Measurements from ENCODE around the gene NFATC4. TPM values are rescaled to one million over a fixed set of nuclear protein-coding genes. Genes with fewer than 3 reads are reported as not detected.

NFATC4 gene
- total RNA-seq, 5 donors from 2014 or later (not counting 1 experiment from before 2014, with no cell fraction given), result 0.16 to 0.82 (median 0.39) TPM; not detected in 1

DNA sequence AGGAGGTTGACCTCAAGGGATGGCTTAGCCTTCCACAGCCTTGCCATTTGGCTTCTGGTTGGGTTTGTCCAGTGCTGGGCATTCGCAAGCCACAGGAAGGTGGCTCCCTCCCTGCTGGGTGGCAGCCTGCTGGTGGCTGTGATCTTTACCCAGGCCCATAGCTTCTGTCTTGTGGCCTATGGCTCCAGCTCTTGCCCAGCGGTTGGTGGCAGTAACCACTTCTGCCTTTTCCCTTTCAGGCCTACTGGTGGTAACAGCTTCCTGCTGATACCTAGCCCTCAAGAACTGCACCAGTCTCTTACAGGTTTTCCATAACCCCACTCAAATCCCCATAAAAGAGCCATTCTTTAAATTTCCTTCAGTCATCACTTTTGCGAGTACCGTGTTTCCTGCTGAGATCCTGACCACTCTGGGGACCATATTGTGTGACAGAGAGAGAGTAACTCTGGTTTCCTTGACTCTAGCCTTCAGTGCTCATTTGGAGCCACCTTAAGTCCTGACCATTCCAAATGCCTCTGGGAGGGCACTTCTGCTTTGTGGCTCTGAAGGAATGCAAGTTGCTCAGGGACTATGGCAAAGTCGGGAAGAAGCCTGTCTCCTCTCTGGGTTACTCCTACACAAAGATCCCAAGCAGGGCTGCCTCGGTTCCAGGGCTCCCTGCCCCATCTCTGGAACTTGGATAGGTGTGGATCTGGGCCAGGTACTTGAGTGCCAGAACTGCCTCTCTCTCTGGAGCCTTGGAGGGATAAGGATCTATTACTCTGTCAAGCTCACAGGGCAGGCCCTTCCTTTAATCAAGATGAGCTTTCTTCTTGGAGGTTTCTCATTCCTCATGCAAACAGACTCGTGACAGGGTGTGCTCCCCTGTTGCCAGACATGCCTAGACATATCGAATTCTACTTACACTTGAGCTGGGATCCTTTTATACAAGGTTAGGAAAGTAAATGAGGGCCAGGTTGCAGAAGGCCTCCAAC lies 27.9 kb downstream of the NFATC4 start:
- Histone ChIP-seq H3K4me1 (ENCODE audit: control insufficient read depth in 1 of 2, extremely low read depth in 1 of 2, insufficient read depth in 2 of 2, low read length in 2 of 2) (peaks cover 5 to 15% of the 10 kb centered on the region in 2 experiments), H3K4me3 (ENCODE audit: control insufficient read depth in 1 of 2, extremely low read depth in 1 of 2, low read length in 1 of 2) (no peak overlapping the region), H3K36me3 (ENCODE audit: control insufficient read depth in 2 of 2, extremely low read depth in 1 of 2, insufficient read depth in 1 of 2, low read length in 1 of 2) (no peaks in the 10 kb centered on the region), H3K27me3 (replicated peaks in 1 of 2; ENCODE audit: control insufficient read depth in 2 of 2, extremely low read depth in 1 of 2, insufficient read depth in 2 of 2, low read length in 1 of 2) (peaks cover 0 to 25% of the 10 kb centered on the region in 2 experiments), H3K27ac (ENCODE audit: low read length) (no peak overlapping the region), H3K9me3 (no peaks in the 10 kb centered on the region)
- H3K27me3 Mint-ChIP-seq, result peaks cover 5 to 13% of the 10 kb centered on the region in 2 donors
- peak in 1 of 35 experiments; percentile 15 for DNase-seq
- no peak overlapping the region for H3K4me3 Mint-ChIP-seq
- ATAC-seq (replicated peaks in 1 of 4), result no peak
- no peak overlapping the region for H3K27ac Mint-ChIP-seq
- CTCF ChIA-PET, result interaction anchor here in 1 of 2 donors (0.7 kb wide), 1 partner anchor 1472 kb away, joined by 3 read pairs; no protein-coding TSS in a partner anchor
- H3K36me3 Mint-ChIP-seq, result no peaks in the 10 kb centered on the region
- 53% methylated on average over 2 of the region's 8 CpGs for WGBS (ENCODE audit: insufficient coverage)
- H3K4me1 Mint-ChIP-seq, result peaks cover 6 to 10% (median 7%) of the 10 kb centered on the region in 3 donors
- POLR2A ChIA-PET, result no interaction called here
- H3K9me3 Mint-ChIP-seq, result no peaks in the 10 kb centered on the region

DNA sequence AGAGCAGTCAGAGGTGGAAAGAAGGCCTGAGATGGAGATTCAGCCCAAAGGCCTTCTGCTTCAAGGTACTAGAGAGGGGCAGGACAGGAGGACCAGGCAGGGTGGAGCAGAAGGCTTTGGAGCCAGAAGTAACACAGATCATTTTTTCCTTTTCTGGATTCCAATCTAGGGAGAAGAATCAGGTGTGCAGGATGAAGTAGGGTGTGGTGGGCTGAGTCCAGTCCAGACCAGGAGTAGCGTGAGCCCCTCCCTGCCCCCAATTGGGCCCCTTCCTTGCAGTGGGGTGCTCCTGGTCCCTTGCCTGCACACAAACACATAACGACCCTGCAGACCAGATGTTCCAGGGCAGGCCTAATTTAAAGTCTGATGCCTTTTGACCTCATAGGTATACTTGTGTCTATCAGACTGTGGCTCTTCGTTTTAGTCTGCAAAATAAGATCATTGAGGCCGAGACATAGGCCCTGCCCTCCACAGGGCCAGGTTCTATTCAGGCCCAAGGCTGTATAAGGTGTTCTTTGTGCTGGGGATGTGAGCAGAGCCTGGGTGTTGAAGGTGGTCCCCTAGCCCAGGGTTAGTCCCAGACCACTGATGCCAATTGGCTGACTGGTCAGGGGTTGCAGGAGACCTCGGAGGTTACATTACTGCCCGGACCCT lies 29.8 kb downstream of the NFATC4 start:
- no peaks in the 10 kb centered on the region for H3K36me3 Mint-ChIP-seq
- ATAC-seq (replicated peaks in 1 of 4), result no peak
- H3K27ac Mint-ChIP-seq, result no peak overlapping the region
- H3K36me3 ChIP-seq (ENCODE audit: control insufficient read depth in 2 of 2, extremely low read depth in 1 of 2, insufficient read depth in 1 of 2, low read length in 1 of 2), result no peaks in the 10 kb centered on the region
- no peaks in the 10 kb centered on the region for H3K9me3 Mint-ChIP-seq
- H3K9me3 ChIP-seq, result no peaks in the 10 kb centered on the region
- no peak overlapping the region for H3K4me3 ChIP-seq (ENCODE audit: control insufficient read depth in 1 of 2, extremely low read depth in 1 of 2, low read length in 1 of 2)
- peak overlapping the region in 2 of 3 donors; percentile 2 to 50 for H3K4me3 Mint-ChIP-seq
- CTCF ChIA-PET, result no interaction called here
- peaks cover 6 to 10% (median 7%) of the 10 kb centered on the region in 3 donors for H3K4me1 Mint-ChIP-seq
- POLR2A ChIA-PET, result no interaction called here
- no peak for DNase-seq
- WGBS (ENCODE audit: insufficient coverage), result 89% methylated on average over 4 of the region's 6 CpGs
- H3K4me1 ChIP-seq (ENCODE audit: control insufficient read depth in 1 of 2, extremely low read depth in 1 of 2, insufficient read depth in 2 of 2, low read length in 2 of 2), result peaks cover 5 to 15% of the 10 kb centered on the region in 2 experiments
- H3K27ac ChIP-seq (ENCODE audit: low read length), result no peak overlapping the region
- peaks cover 0 to 22% of the 10 kb centered on the region in 2 experiments for H3K27me3 ChIP-seq (replicated peaks in 1 of 2; ENCODE audit: control insufficient read depth in 2 of 2, extremely low read depth in 1 of 2, insufficient read depth in 2 of 2, low read length in 1 of 2)
- H3K27me3 Mint-ChIP-seq, result peaks cover 0 to 8% of the 10 kb centered on the region in 2 donors

DNA sequence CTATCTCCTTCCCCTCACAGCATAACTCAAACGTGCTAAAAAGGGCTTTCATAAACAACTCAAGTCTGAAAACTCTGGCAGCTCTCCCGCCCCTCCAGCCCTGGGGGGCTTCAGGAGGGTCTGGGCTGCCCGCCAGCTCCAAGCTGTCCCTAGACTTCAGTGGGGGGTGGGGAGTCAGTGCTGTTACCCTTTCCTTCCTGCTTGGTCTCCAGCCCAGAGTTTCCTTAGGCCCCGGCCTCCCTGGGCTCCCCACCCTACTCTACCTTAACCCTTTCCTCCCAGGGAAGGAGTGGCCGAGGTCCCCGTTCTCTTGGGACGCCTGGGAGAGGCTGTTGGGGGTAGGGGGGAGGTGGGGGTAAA lies 30.3 kb downstream of the NFATC4 start:
- no CpG with 5 or more reads among the region's 7 CpGs for WGBS (ENCODE audit: insufficient coverage)
- H3K27ac Mint-ChIP-seq, result no peak overlapping the region
- CTCF ChIA-PET, result interaction anchor here (0.7 to 1.2 kb wide), 3 partner anchors 33 to 242 kb away, joined by 5 to 8 read pairs (median 5); no protein-coding TSS in a partner anchor
- no peaks in the 10 kb centered on the region for H3K36me3 Mint-ChIP-seq
- ATAC-seq (replicated peaks in 1 of 4) (no peak), DNase-seq (no peak)
- H3K36me3 ChIP-seq (ENCODE audit: control insufficient read depth in 2 of 2, extremely low read depth in 1 of 2, insufficient read depth in 1 of 2, low read length in 1 of 2), result no peaks in the 10 kb centered on the region
- no peaks in the 10 kb centered on the region for H3K9me3 Mint-ChIP-seq
- H3K4me3 ChIP-seq (ENCODE audit: control insufficient read depth in 1 of 2, extremely low read depth in 1 of 2, low read length in 1 of 2), result no peak overlapping the region
- peaks cover 6 to 10% (median 7%) of the 10 kb centered on the region in 3 donors for H3K4me1 Mint-ChIP-seq
- peaks cover 4 to 9% of the 10 kb centered on the region in 2 donors for H3K27me3 Mint-ChIP-seq
- POLR2A ChIA-PET, result interaction anchor here in 1 of 2 donors (0.7 kb wide), 1 partner anchor 203 kb away, joined by 6 read pairs; the partner anchor contains the start of gene TM9SF1
- H3K9me3 ChIP-seq, result no peaks in the 10 kb centered on the region
- H3K27ac ChIP-seq (ENCODE audit: low read length), result no peak overlapping the region
- peaks cover 5 to 15% of the 10 kb centered on the region in 2 experiments for H3K4me1 ChIP-seq (ENCODE audit: control insufficient read depth in 1 of 2, extremely low read depth in 1 of 2, insufficient read depth in 2 of 2, low read length in 2 of 2)
- H3K27me3 ChIP-seq (replicated peaks in 1 of 2; ENCODE audit: control insufficient read depth in 2 of 2, extremely low read depth in 1 of 2, insufficient read depth in 2 of 2, low read length in 1 of 2), result peaks cover 0 to 22% of the 10 kb centered on the region in 2 experiments
- H3K4me3 Mint-ChIP-seq, result peak overlapping the region in 1 of 3 donors; percentile 50

DNA sequence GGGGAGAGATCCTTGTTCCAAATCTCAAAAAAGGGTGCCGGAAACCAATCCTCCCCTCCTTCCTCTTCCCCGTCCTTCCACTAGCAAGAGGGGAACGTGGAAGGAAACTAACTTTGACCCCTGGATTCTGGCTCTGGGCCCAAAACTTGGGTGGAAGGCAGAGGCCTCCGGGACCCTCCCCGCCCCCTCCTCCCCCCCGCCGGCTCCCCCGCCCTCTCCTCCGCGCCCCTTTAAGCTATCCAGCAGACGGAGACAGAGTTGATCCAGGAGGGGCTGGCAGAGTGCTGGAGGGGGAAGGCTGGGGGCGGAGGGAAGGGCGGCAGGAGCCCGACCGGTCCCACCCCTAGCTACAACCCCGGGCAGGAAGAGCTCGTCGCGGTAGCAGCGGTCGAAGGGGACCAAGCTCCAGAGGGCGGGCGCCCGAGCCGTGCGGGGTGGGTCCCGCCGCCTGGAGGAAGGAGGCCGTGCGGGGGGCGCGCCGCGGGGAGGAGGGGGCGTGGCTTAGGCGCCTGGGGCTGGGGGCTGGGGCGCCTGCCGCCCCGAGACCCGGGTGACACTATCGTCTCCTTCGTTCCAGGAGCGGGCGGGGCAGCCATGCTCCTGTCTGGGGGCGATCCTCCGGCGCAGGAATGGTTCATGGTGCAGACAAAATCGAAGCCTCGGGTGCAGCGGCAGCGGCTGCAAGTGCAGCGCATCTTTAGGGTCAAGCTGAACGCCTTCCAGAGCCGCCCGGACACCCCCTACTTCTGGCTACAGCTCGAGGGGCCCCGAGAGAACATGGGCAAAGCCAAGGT lies 30.9 kb downstream of the NFATC4 start, which contains the start of gene NYNRIN:
TSS of gene NYNRIN (plus strand) at position 351 of the 794 bp plus-strand sequence. CDS start at position 595, 244 bp downstream.
- H3K27ac Mint-ChIP-seq, result no peak within 1 kb of the TSS
- no peak within 1 kb of the TSS for H3K27ac ChIP-seq (ENCODE audit: low read length)

DNA sequence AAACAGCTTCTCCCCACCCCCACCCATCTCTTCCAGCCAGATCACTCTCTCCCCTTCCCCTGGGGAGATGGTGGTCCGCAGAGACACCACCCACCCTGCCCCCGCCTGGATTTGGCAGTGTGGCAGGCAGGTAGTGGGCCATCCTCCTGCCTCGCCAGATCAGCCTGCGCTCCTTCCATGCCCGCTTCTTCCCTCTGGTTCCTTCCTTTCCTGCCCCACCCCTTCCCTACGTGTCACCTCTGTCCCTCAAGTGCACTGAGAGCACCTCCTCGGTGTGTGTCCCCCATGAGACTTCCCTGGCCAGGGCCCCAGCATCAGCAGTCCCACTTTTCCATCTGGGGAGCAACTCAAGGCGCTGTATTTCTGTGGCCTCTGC lies 31.5 kb downstream of the NFATC4 start:
- ChIA-PET POLR2A (interaction anchor here in 1 of 2 donors (0.5 kb wide), 1 partner anchor 228 kb away, joined by 4 read pairs; no protein-coding TSS in a partner anchor), CTCF (interaction anchor here (0.6 to 1.2 kb wide), 2 partner anchors 32 kb away, joined by 3 to 8 read pairs; no protein-coding TSS in a partner anchor)
- H3K4me1 Mint-ChIP-seq, result peaks cover 6 to 10% (median 7%) of the 10 kb centered on the region in 3 donors
- H3K36me3 Mint-ChIP-seq, result no peaks in the 10 kb centered on the region
- no peak overlapping the region for H3K27ac Mint-ChIP-seq
- peaks cover 5 to 15% of the 10 kb centered on the region in 2 experiments for H3K4me1 ChIP-seq (ENCODE audit: control insufficient read depth in 1 of 2, extremely low read depth in 1 of 2, insufficient read depth in 2 of 2, low read length in 2 of 2)
- H3K9me3 Mint-ChIP-seq, result no peaks in the 10 kb centered on the region
- WGBS (ENCODE audit: insufficient coverage), result 80% methylated on average over 5 of the region's 8 CpGs
- peak overlapping the region; percentile 47 to 64 for H3K4me3 ChIP-seq (ENCODE audit: control insufficient read depth in 1 of 2, extremely low read depth in 1 of 2, low read length in 1 of 2)
- peaks cover 6 to 21% of the 10 kb centered on the region in 2 donors for H3K27me3 Mint-ChIP-seq
- ATAC-seq (replicated peaks in 1 of 4) (peak in 1 of 4 experiments; percentile 5), DNase-seq (no peak)
- H3K4me3 Mint-ChIP-seq, result peak overlapping the region; percentile 55 to 79 (median 64)
- H3K36me3 ChIP-seq (ENCODE audit: control insufficient read depth in 2 of 2, extremely low read depth in 1 of 2, insufficient read depth in 1 of 2, low read length in 1 of 2), result no peaks in the 10 kb centered on the region
- H3K27me3 ChIP-seq (replicated peaks in 1 of 2; ENCODE audit: control insufficient read depth in 2 of 2, extremely low read depth in 1 of 2, insufficient read depth in 2 of 2, low read length in 1 of 2), result peaks cover 0 to 22% of the 10 kb centered on the region in 2 experiments
- H3K9me3 ChIP-seq, result no peaks in the 10 kb centered on the region
- H3K27ac ChIP-seq (ENCODE audit: low read length), result no peak overlapping the region

More for the DNA sequence above, 30.9 kb downstream of the NFATC4 start, which contains the start of gene NYNRIN:
- peaks cover 6 to 15% of the 10 kb centered on the region in 2 donors for H3K27me3 Mint-ChIP-seq
- no peaks in the 10 kb centered on the region for H3K36me3 Mint-ChIP-seq
- peak within 1 kb of the TSS; percentile 58 to 79 (median 64) for H3K4me3 Mint-ChIP-seq
- peaks cover 0 to 22% of the 10 kb centered on the region in 2 experiments for H3K27me3 ChIP-seq (replicated peaks in 1 of 2; ENCODE audit: control insufficient read depth in 2 of 2, extremely low read depth in 1 of 2, insufficient read depth in 2 of 2, low read length in 1 of 2)
- ChIA-PET POLR2A (interaction anchor here (0.5 to 0.7 kb wide), 2 partner anchors 204 to 227 kb away, joined by 4 to 6 read pairs; partner anchors contain the start of gene TM9SF1 (in 1 of the 2)), CTCF (interaction anchor here (0.6 to 1.2 kb wide), 6 partner anchors 32 to 243 kb away, joined by 3 to 8 read pairs (median 5); no protein-coding TSS in a partner anchor)
- H3K4me1 Mint-ChIP-seq, result peaks cover 6 to 10% (median 7%) of the 10 kb centered on the region in 3 donors
- H3K9me3 Mint-ChIP-seq, result no peaks in the 10 kb centered on the region
- ATAC-seq (replicated peaks in 1 of 4), result peak; percentile 84 to 92 (median 89)
- WGBS (ENCODE audit: insufficient coverage), result 4% methylated on average over 39 of the region's 57 CpGs
- no peaks in the 10 kb centered on the region for H3K36me3 ChIP-seq (ENCODE audit: control insufficient read depth in 2 of 2, extremely low read depth in 1 of 2, insufficient read depth in 1 of 2, low read length in 1 of 2)
- peak within 1 kb of the TSS; percentile 47 to 64 for H3K4me3 ChIP-seq (ENCODE audit: control insufficient read depth in 1 of 2, extremely low read depth in 1 of 2, low read length in 1 of 2)
- peak in 30 of 35 experiments; percentile 4 to 45 (median 21) for DNase-seq
- H3K9me3 ChIP-seq, result no peaks in the 10 kb centered on the region
- peaks cover 5 to 15% of the 10 kb centered on the region in 2 experiments for H3K4me1 ChIP-seq (ENCODE audit: control insufficient read depth in 1 of 2, extremely low read depth in 1 of 2, insufficient read depth in 2 of 2, low read length in 2 of 2)
